ENCODE data around the gene ANKRD7.

DNA sequence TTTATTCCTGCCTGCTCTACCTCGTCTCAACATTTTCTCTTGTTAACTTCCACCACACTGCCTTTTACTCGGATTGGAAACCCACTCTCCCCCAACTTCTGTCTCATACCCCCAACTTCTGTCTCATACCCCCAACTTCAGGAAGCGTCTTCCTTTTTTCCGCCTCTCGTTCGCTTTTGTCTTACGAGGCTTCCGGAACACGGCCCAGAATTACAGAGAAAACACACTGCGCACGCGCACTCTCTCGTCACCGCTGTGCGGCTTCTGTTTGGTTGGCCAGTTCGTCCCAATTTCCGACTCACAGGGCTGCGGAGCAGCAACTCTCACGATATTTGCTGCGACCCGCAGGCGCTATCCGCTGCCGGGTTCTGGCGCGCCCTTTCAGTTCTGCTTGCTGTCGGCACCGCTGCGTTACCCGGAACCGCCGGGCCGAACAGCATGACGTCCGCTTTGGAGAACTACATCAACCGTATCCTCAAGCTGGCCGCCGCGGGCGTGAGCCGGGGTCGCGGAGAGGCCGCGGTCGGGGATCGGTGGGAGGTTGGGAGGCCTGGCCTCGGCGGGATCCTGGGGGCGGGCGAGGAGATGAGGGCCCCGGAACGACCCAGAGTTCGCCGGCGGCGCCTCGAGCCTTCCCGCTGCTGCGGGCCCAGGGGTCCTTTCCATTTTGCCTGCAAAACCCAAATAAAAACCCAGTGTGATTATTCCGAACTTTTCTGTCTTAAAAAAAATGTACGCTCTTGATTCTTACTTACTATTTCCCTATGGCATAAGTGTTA lies 40.5 kb upstream of the ANKRD7 start, which contains the start of gene LSM8:
- TF ChIP-seq, protein P1, sequence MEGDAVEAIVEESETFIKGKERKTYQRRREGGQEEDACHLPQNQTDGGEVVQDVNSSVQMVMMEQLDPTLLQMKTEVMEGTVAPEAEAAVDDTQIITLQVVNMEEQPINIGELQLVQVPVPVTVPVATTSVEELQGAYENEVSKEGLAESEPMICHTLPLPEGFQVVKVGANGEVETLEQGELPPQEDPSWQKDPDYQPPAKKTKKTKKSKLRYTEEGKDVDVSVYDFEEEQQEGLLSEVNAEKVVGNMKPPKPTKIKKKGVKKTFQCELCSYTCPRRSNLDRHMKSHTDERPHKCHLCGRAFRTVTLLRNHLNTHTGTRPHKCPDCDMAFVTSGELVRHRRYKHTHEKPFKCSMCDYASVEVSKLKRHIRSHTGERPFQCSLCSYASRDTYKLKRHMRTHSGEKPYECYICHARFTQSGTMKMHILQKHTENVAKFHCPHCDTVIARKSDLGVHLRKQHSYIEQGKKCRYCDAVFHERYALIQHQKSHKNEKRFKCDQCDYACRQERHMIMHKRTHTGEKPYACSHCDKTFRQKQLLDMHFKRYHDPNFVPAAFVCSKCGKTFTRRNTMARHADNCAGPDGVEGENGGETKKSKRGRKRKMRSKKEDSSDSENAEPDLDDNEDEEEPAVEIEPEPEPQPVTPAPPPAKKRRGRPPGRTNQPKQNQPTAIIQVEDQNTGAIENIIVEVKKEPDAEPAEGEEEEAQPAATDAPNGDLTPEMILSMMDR (IDR thresholded peaks at IDR 0.05), result peak in 2 of 7 experiments; percentile 4 to 20
- TF ChIP-seq POLR2A (IDR thresholded peaks at IDR 0.05), result peak; percentile 84 to 98 (median 98)
